ENCODE data around the gene DACH2. TPM values are rescaled to one million over a fixed set of nuclear protein-coding genes. Genes with fewer than 3 reads are reported as not detected.

The DACH2 gene
- total RNA-seq, 6 experiments from 2014 or later, result not detected

DNA sequence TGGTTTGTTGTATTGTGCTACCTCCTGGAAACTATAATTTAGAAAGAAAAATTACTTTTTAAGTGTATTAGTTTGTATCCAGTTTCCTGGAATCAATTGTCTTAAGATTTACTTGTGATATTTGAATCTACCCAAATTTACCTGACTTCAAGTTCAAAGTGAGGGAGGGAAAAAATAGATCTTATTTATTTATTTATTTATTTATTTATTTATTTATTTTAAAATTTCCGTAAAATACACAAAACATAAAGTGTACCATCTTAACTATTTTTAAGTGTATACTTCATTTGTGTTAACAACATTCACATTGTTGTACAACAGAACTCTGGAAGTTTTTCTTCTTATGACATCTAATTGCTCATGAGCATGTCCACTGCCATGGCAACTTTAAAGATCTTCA is 356.0 kb downstream of the DACH2 start:
- no peaks in the 10 kb centered on the region for H3K27me3 ChIP-seq

DNA sequence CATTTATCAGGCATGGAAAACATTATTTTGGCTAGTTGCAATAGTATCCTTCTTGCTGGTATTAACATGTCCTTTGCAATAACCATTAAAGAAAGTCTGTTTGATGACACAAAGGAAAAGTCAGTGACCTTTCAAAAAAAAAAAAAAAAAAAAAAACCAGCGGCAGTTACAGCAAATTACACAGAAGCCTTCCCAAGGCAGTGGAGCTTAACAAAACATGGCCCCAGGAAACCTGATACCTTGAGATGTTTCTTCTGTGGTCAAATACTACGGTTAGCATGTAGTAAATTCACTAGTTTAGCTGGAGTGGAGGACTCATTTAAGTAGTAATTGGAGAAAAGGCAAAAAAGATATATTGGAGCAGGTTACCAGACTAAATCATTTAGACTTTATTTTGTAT is 359.1 kb downstream of the DACH2 start:
- H3K27me3 ChIP-seq, result no peaks in the 10 kb centered on the region
- ATAC-seq (no peak), DNase-seq (no peak)
- 10% methylated on average over 2 of the region's 2 CpGs for WGBS (ENCODE audit: insufficient coverage, low coverage, low lambda C conversion rate, missing lambda C conversion rate)
- H3K36me3 ChIP-seq, result no peaks in the 10 kb centered on the region
- intact Hi-C loops (cut with DNase I), result no loop called here
- no peaks in the 10 kb centered on the region for H3K4me1 ChIP-seq
- H3K9me3 ChIP-seq, result no peaks in the 10 kb centered on the region
- H3K27ac ChIP-seq, result no peak overlapping the region
- no peak overlapping the region for H3K4me3 ChIP-seq
- TF ChIP-seq, protein P1, sequence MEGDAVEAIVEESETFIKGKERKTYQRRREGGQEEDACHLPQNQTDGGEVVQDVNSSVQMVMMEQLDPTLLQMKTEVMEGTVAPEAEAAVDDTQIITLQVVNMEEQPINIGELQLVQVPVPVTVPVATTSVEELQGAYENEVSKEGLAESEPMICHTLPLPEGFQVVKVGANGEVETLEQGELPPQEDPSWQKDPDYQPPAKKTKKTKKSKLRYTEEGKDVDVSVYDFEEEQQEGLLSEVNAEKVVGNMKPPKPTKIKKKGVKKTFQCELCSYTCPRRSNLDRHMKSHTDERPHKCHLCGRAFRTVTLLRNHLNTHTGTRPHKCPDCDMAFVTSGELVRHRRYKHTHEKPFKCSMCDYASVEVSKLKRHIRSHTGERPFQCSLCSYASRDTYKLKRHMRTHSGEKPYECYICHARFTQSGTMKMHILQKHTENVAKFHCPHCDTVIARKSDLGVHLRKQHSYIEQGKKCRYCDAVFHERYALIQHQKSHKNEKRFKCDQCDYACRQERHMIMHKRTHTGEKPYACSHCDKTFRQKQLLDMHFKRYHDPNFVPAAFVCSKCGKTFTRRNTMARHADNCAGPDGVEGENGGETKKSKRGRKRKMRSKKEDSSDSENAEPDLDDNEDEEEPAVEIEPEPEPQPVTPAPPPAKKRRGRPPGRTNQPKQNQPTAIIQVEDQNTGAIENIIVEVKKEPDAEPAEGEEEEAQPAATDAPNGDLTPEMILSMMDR (IDR thresholded peaks at IDR 0.05), result no peak
- TF ChIP-seq POLR2A (IDR thresholded peaks at IDR 0.05), result no peak

More for the DNA sequence above, 356.0 kb downstream of the DACH2 start:
- Histone ChIP-seq H3K36me3 (no peaks in the 10 kb centered on the region), H3K27ac (no peak overlapping the region), H3K4me3 (no peak overlapping the region), H3K9me3 (no peaks in the 10 kb centered on the region), H3K4me1 (no peaks in the 10 kb centered on the region)
- TF ChIP-seq POLR2A (IDR thresholded peaks at IDR 0.05), result no peak
- TF ChIP-seq, protein P1 (IDR thresholded peaks at IDR 0.05), result no peak
- intact Hi-C loops (cut with DNase I), result no loop called here
- 29% methylated on average over 1 of the region's 1 CpG for WGBS (ENCODE audit: insufficient coverage, low coverage, low lambda C conversion rate, missing lambda C conversion rate)
- DNase-seq, result no peak
- ATAC-seq, result no peak

DNA sequence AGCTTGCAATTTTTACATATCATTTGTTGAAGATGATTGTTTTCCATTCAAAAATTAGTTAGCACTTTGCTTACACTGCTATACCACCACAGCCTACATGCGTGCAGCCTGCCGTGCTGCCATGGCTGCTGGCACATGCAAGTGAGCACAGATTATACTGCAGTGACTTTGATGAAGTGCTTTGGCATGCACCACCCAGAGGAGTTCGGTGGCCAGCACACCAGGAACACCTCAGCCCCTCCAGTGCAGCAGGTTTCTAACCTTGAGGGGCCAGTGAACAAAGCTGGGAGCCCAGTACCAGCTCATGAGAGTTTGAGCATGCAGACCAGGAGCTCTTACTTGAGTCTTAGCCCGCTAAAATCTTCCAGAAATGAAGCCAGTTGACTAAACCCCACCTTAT is 431.5 kb downstream of the DACH2 start:
- intact Hi-C loops (cut with DNase I), result no loop called here
- WGBS (ENCODE audit: insufficient coverage, low coverage, low lambda C conversion rate, missing lambda C conversion rate), result 59% methylated on average over 4 of the region's 4 CpGs
- Histone ChIP-seq H3K27ac (no peak overlapping the region), H3K9me3 (no peaks in the 10 kb centered on the region), H3K27me3 (no peaks in the 10 kb centered on the region), H3K4me3 (no peak overlapping the region), H3K4me1 (no peaks in the 10 kb centered on the region), H3K36me3 (no peaks in the 10 kb centered on the region)
- peak in 1 of 3 donors; percentile 15 for DNase-seq
- TF ChIP-seq, protein P1 (IDR thresholded peaks at IDR 0.05), result no peak
- TF ChIP-seq POLR2A (IDR thresholded peaks at IDR 0.05), result no peak
- ATAC-seq, result no peak

DNA sequence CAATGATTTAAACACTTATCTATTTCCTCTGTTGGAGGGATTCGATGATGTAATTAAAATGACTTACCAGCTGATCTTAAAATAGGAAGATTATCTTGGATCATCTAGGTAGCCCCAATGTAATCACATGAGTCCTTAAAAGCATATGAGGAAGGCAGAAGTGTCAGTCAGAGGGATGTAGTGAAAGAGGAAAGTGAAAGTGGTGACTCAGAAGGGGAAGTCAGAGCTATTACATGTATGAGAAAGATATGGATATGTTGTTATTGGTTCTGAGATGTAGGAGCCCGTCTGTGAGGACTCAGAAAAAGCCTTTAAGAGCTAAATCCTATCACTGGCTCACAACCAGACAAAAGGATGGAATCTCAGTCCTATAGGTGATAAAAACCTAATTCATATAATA is 456.4 kb downstream of the DACH2 start:
- H3K36me3 ChIP-seq, result no peaks in the 10 kb centered on the region
- no peaks in the 10 kb centered on the region for H3K4me1 ChIP-seq
- TF ChIP-seq, protein P1 (IDR thresholded peaks at IDR 0.05), result no peak
- TF ChIP-seq POLR2A (IDR thresholded peaks at IDR 0.05), result no peak
- H3K4me3 ChIP-seq, result no peak overlapping the region
- DNase-seq, result no peak
- H3K27ac ChIP-seq, result no peak overlapping the region
- H3K27me3 ChIP-seq, result no peaks in the 10 kb centered on the region
- intact Hi-C loops (cut with DNase I), result no loop called here
- 19% methylated on average over 2 of the region's 2 CpGs for WGBS (ENCODE audit: insufficient coverage, low coverage, low lambda C conversion rate, missing lambda C conversion rate)
- ATAC-seq, result no peak
- H3K9me3 ChIP-seq, result no peaks in the 10 kb centered on the region

DNA sequence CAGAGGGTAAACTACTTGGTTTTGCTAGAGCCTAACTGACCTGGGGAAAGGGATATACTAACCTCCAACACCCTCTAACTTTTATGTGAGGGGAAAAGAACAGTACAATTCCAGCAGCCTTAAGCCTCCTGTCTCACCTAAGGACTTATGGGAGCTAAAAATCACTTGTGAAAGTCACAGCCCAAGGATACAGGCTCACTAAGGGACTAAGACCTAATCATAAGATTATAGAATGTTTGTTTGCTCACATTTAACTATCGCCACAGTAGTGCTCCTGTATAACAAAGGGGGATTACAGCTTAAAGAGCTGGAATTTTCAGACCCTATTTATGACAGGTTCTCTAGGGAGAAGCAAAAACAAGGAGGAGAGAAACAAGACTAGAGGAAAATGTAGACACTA is 548.7 kb downstream of the DACH2 start:
- TF ChIP-seq, protein P1 (IDR thresholded peaks at IDR 0.05), result no peak
- no peak for TF ChIP-seq POLR2A (IDR thresholded peaks at IDR 0.05)
- Histone ChIP-seq H3K27me3 (no peaks in the 10 kb centered on the region), H3K4me3 (no peak overlapping the region), H3K4me1 (no peaks in the 10 kb centered on the region), H3K9me3 (no peaks in the 10 kb centered on the region), H3K27ac (no peak overlapping the region), H3K36me3 (no peaks in the 10 kb centered on the region)
- no peak for ATAC-seq
- DNase-seq, result no peak
- intact Hi-C loops (cut with DNase I), result no loop called here
- WGBS (ENCODE audit: insufficient coverage, low coverage, low lambda C conversion rate, missing lambda C conversion rate), result 70% methylated on average over 1 of the region's 1 CpG
